GM21723 (cell line): ENCODE data around the gene ERCC8.

Source experiments
- ATAC-seq: cut with Tn5 transposase; IDR thresholded peaks from one replicate; pipeline ENCODE4 v1.9.1; 2021; ENCODE audit warnings: mild to moderate bottlenecking, moderate library complexity; ENCODE audit not compliant: unreplicated experiment

Gene ERCC8

DNA sequence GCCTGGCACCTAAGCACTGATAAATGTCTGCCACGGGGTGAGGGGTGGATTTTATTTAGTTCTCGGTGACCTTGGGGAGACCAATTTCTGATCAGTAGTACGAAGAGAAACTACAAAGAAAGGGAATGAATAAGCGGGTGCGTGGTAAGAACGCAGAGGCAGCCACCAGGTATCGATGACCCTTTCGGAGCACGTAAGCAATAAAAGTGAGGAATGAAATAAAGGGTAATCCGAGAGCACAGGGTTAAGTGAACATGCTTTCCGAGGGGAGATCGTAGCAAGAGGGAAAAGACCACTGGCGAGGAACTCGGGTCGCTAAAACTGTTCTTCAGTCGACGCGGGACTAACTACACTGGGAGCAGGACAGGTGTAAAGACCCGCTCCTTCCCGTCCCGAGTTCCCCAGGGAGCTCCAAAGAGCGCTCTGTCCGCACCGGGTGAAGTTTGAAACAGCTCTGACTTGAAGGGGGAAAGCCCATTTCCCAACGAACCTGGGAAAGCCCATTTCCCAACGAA lies 101.9 kb downstream of the ERCC8 start:
- ATAC-seq: no peak

DNA sequence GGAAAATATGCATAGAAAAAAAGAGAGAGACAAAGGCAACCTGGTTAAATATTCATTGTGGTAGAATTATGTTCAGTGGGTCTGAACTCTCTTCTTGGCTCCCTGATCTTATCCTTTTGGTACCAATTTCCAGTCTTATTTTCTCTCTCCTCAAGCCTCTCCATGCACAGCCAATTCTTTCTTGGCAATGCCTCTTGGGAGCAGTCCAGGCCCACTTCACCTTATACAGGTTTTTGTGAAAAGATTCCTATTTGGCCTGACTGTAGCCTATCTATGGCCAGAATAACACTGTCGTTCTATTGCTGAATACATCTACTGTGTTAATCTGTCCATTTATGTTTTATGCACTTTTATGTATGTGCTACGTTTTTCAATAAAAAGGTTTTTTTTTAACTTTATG lies 103.5 kb downstream of the ERCC8 start:
- ATAC-seq: no peak

DNA sequence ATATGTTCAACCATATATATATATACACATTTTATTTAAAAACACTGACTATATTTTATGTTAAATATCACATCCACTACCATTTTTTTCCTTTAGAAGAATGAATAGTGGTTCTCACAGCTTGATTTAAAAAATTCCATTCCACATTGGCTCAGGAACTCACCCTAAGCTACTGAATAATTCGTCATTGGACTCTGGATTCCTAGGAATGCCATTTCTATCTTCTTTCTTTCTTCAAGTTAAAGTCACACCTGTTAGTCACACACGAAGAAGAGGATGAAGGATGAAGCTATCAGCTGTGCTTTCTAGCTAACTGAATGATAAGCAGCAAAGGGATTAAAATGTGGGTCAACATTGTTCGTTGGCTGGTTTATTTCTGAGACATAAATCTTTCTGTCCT lies 108.7 kb downstream of the ERCC8 start:
- ATAC-seq: no peak

DNA sequence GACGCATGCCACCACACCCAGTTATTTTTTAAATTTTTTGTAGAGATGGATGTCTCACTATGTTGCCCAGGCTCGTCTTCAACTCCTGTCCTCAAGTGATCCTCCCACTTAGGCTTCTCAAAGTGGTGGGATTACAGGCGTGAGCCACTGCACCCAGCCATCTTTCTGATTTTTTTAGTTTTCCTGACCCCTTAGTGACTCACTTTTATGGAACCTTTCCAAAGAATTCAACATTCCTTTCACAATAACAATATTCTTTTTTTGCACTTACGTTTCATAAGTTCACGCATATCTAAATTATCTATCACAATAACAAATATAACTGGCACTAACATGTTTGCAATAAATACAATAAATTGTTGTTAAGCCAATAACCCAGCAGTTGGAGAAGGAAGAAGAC lies 109.3 kb downstream of the ERCC8 start:
- no peak for ATAC-seq

DNA sequence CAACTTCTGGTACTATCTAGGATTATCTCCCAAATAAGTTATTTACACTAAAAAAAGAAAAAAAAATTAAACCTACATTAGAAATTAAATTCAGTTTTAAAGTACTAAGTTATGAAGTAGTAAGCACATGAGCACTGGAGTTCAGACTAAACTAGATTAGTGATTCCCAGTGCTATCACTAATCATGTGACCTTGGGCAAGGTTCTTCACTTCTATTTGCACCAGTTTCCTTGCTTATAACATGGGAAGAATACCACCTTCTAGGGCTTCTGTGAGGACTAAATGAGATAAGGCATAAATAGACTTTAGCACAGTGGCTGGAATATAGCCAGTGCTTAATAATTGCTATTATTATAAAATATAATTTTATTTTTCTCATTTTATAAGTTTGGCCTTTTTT lies 111.3 kb downstream of the ERCC8 start:
- ATAC-seq: no peak

DNA sequence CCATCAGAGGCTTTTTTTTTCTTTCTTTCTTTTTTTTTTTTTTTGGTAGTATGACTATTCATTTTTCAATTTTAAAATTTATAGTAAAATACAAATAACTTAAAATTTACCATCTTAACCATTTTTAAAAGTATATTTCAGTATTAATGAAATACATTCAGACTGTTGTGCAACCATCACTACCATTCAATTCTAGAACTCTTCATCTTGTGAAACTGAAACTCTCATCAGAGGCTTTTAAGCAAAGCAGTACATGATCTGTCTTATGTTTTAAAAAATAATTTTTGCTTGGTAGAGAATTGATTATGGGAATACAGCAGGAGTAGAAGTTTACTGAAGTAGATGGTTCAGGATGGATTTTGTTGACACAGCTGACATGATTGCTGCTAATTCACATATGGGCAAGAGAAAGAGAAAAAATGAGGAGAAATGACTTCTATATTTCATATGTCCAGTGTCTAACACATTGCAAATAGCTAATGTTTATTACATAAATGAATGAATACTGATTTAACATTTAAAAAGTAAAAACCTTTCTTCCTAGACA lies 114.2 kb downstream of the ERCC8 start:
- peak; percentile 70 for ATAC-seq

DNA sequence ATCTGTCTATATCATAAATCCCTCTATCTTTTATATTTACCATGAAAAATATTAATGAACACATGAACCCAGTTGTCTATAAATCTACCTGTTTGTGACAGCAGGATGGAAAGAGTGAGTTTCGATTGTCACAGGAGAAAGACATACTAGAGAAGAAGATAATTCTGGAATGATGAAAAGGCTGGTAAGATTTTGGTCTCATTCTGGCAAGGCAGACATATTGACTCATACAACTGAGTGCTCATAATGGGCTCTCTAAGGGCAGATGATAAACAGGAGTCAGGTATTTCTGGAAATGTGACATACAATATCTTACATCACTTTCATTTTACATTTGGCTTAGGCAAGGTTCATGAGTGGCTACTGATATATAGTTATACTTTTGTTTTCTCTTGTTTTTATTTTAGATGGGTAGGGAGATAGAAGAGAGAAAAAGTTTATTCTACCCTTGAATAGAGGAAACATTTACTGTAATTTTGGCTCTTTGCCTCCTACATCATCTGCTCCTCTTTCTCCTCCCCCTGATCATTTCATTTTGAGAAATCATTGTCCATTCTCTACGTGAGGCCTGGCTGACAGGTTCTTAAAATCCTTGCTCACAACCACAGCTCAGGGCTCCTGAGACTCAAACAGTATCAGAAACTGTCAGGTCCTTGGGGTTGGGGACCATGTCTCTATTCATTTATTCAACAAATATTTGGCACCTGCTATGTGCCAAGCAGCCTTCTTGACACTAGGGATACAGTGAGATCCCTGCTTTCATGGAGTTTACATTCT lies 115.2 kb downstream of the ERCC8 start:
- ATAC-seq: no peak

DNA sequence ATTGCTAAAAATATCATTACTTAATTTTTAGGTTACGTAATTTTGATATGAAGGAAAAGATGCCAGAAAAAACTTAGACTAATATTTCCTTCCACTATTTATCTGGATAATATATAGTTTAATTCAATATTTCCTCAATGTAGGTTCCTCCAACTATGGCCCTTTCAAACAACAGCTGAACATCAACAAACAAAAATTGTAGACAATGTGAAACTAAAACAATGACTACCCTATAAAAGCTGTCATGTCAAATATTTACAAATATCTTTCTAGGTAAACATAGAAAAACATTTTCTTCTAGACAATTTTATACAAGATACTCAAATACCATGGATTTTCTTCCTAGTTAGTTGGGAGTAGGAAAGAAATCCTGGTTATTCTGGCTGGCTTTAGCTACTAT lies 117.7 kb downstream of the ERCC8 start:
- ATAC-seq: no peak

DNA sequence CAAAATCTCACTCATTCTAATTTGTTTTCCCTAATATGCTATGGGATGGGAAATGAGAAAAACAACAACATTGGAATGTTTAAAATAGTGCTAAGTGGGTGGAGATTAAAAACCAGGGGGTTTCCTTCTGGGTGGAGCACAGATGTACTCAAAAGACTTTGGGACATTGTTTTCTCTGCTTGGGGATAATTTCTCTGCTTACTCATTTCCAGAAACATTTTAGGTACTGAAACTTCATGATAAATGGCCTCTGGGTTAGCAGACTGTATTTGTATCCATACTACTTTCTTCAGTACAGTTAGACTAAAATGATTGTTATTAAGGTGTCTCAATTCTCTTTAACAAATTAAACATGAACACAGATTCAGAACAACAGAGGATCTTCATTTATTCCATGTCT lies 118.2 kb downstream of the ERCC8 start:
- peak; percentile 80 for ATAC-seq
